Small intestine (tissue), 7 donors: ENCODE data around the gene KCNIP1. TPM values are rescaled to one million over a fixed set of nuclear protein-coding genes. Genes with fewer than 3 reads are reported as not detected.

Source experiments
- DNase-seq, 2 donors: peaks; one replicate each; pipeline versions ENCODE4 v3.0.0 to v3.0.0-alpha.2; 2013
- FAIRE-seq: peaks from 2 replicates; lab custom pipeline; 2012; peaks lifted over from hg19 to GRCh38; lab: Jason Lieb, UNC
- H3K27ac ChIP-seq, 3 donors: one replicate each; pipeline ENCODE4 v1.5.1; 2013; ENCODE audit warnings: low read length in 2 of 3, mild to moderate bottlenecking in 2 of 3, control low read depth in 1 of 3, inconsistent platforms in 1 of 3, low read depth in 1 of 3, moderate library complexity in 1 of 3
- H3K27me3 ChIP-seq, 3 donors: one replicate each; pipeline ENCODE4 v1.6.1; 2013; ENCODE audit warnings: low read length in 3 of 3, inconsistent platforms in 1 of 3; ENCODE audit not compliant: control insufficient read depth in 3 of 3, insufficient read depth in 3 of 3
- H3K36me3 ChIP-seq, 3 donors: one replicate each; pipeline ENCODE4 v1.6.1; 2013; ENCODE audit warnings: low read length in 3 of 3, inconsistent platforms in 1 of 3, low read depth in 1 of 3, mild to moderate bottlenecking in 1 of 3, moderate library complexity in 1 of 3; ENCODE audit not compliant: control insufficient read depth in 3 of 3, insufficient read depth in 2 of 3
- H3K4me1 ChIP-seq, 3 donors: one replicate each; pipeline ENCODE4 v1.6.1; 2013; ENCODE audit warnings: low read length in 2 of 3, inconsistent platforms in 1 of 3, low read depth in 1 of 3, mild to moderate bottlenecking in 1 of 3, moderate library complexity in 1 of 3; ENCODE audit not compliant: control insufficient read depth in 3 of 3, insufficient read depth in 2 of 3
- H3K4me3 ChIP-seq, 3 donors: one replicate each; pipeline ENCODE4 v1.5.1; 2013; ENCODE audit warnings: low read length in 3 of 3, control low read depth in 1 of 3, inconsistent platforms in 1 of 3, low read depth in 1 of 3, mild to moderate bottlenecking in 1 of 3, moderate library complexity in 1 of 3
- H3K9me3 ChIP-seq, 2 donors: one replicate each; pipeline ENCODE4 v1.6.1; 2013; ENCODE audit warnings: low read depth in 1 of 2, low read length in 1 of 2; ENCODE audit not compliant: control insufficient read depth in 2 of 2, insufficient read depth in 1 of 2
- WGBS, 3 donors: extraction: QIAGEN DNeasy Blood & Tissue Kit; methylation state at CpG; one replicate each; pipeline ENCODE4 v1.1.7; 2013; 5-methylcytosine and 5-hydroxymethylcytosine counted together
- polyA plus RNA-seq, 4 donors: library from polyadenylated mRNA; stranded (reverse) in 3 of 4; unstranded in 1 of 4; fragments of 200-250 nt in 3 of 4; fragments of 120-200 nt in 1 of 4; gene quantifications; one replicate each; pipeline versions ENCODE4 v1.2.1 to v1.2.3, GENCODE V29; 2013
- donor health status: healthy with polysubstance abuse.
- donor health status: control.
- donor health status: control.
- donor health status: Bipolar disorder and iron deficiency.
- donor health status: healthy.

KCNIP1 gene
- polyA plus RNA-seq, 4 donors: 0.21 to 1.0 TPM; not detected in 2

DNA sequence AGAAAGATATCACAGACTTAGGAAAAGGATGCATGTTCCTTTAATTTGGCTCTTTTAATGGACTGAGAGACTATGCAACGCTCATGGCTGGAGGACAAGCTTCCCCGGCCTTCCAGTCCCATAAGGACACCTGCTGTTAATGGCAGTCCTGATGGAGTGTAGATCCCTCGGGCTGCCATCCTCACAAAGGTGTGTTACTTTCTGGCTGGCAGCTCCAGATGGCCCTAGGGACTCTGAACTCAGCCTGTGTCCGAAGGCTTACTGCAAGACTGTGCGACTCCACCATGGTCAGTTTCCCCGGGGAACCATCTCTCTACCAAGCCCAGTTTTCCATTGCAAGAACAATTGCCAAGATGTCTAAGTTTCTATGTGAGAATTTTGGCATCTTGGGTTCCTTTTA is 25.5 kb upstream of the KCNIP1 start:
- WGBS, 3 donors: 81 to 88% (median 88%) methylated on average over 6 of the region's 6 CpGs
- H3K9me3 ChIP-seq: no peaks in the 10 kb centered on the region
- no peaks in the 10 kb centered on the region for H3K36me3 ChIP-seq
- no peak overlapping the region for H3K4me3 ChIP-seq
- DNase-seq (no peak), FAIRE-seq (no peak)
- H3K27ac ChIP-seq: no peak overlapping the region
- H3K4me1 ChIP-seq: no peaks in the 10 kb centered on the region
- peaks cover 0 to 3% (median 0%) of the 10 kb centered on the region in 3 donors for H3K27me3 ChIP-seq

DNA sequence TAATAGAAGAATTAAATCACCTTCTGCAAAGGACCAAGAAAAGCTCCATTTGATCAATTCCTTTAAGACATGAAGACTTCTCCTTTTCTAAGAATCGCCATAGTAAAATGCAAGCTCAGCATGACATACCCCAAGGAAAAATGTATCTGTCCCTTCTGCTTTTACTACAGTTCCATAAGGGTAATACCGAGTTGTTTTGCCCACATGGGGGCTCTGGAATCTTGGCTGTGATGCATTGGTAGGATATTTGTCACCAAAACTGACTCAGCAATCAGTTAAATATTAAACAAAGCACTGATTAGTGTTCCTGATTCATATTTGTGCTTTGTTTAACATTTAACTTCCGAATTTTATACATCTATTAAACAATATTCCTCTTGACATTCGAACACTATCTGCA is 24.3 kb upstream of the KCNIP1 start:
- Histone ChIP-seq H3K4me1 (no peaks in the 10 kb centered on the region), H3K27ac (no peak overlapping the region), H3K4me3 (no peak overlapping the region), H3K27me3 (peaks cover 0 to 2% (median 0%) of the 10 kb centered on the region in 3 donors), H3K9me3 (no peaks in the 10 kb centered on the region), H3K36me3 (no peaks in the 10 kb centered on the region)
- DNase-seq: peak in 1 of 2 donors; percentile 24
- 13 to 35% (median 19%) methylated on average over 4 of the region's 4 CpGs for WGBS, 3 donors
- no peak for FAIRE-seq

DNA sequence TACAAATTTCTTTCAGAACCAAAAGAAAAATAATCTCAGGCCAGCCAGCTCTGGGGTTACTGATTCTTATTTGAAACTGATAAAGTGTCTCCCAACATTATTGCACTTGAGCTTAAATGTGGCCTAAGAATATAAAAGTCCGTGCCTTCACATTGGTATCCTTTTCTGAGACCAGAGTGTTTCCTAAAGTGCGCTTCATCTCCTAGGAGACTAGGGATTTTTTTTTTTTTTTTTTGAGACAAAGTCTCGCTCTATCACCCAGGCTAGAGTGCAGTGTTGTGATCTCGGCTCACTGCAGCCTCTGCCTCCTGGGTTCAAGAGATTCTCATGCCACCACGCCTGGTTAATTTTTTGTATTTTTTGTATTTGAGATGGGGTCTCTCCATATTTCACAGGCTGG is 23.6 kb upstream of the KCNIP1 start:
- Histone ChIP-seq H3K36me3 (no peaks in the 10 kb centered on the region), H3K9me3 (no peaks in the 10 kb centered on the region), H3K4me1 (peaks cover 0 to 2% (median 0%) of the 10 kb centered on the region in 3 donors), H3K27ac (no peak overlapping the region), H3K4me3 (no peak overlapping the region), H3K27me3 (no peaks in the 10 kb centered on the region)
- FAIRE-seq (no peak), DNase-seq (no peak)
- 62 to 76% (median 73%) methylated on average over 5 of the region's 5 CpGs for WGBS, 3 donors

DNA sequence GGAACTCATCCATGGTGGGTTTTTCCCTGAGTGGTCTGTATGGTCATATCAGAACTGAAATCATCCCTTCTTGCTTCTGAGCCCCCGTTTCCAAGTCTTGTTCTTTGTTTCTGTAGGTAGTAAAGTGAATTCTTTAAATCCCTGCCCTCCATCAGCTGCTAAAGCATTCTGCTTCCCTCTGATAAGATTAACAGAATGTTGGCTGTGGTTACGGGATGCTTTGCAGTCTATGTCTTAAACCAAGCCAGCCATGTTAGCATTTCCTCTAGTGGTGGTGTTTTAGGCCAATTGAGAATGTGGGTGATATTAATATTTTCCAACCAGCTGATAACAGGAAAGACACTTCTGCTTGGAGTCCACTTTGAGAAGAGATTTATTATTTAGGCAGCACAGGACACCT is 22.0 kb upstream of the KCNIP1 start:
- no peak for DNase-seq
- Histone ChIP-seq H3K36me3 (no peaks in the 10 kb centered on the region), H3K27ac (no peak overlapping the region), H3K4me3 (no peak overlapping the region), H3K27me3 (no peaks in the 10 kb centered on the region), H3K9me3 (no peaks in the 10 kb centered on the region), H3K4me1 (peaks cover 0 to 5% (median 0%) of the 10 kb centered on the region in 3 donors)
- 46 to 71% (median 51%) methylated on average over 2 of the region's 2 CpGs for whole genome bisulfite sequencing, 3 donors
- no peak for FAIRE-seq

DNA sequence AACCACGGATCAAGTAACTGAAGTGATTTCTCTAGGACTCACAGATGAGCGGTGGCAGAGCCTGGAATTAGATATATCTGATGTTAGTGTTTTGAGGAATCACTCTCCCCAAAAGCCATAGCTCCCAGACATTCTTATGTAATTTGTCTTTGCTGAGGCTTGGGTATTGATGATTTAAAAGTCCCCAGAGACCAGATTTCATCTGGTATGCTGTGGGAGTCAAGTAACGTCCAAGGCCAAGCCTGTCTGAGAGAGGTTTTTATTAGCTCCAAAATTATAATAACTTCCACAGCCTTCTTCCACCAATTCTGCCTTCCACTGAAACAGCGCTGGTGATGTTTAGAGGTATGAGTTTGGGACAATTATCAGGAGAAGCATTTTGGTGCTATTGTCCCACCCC is 21.3 kb upstream of the KCNIP1 start:
- H3K27me3 ChIP-seq: no peaks in the 10 kb centered on the region
- DNase-seq (no peak), FAIRE-seq (no peak)
- H3K36me3 ChIP-seq: no peaks in the 10 kb centered on the region
- 84 to 87% (median 86%) methylated on average over 4 of the region's 4 CpGs for WGBS, 3 donors
- peaks cover 0 to 5% (median 0%) of the 10 kb centered on the region in 3 donors for H3K4me1 ChIP-seq
- H3K4me3 ChIP-seq: no peak overlapping the region
- no peaks in the 10 kb centered on the region for H3K9me3 ChIP-seq
- no peak overlapping the region for H3K27ac ChIP-seq

DNA sequence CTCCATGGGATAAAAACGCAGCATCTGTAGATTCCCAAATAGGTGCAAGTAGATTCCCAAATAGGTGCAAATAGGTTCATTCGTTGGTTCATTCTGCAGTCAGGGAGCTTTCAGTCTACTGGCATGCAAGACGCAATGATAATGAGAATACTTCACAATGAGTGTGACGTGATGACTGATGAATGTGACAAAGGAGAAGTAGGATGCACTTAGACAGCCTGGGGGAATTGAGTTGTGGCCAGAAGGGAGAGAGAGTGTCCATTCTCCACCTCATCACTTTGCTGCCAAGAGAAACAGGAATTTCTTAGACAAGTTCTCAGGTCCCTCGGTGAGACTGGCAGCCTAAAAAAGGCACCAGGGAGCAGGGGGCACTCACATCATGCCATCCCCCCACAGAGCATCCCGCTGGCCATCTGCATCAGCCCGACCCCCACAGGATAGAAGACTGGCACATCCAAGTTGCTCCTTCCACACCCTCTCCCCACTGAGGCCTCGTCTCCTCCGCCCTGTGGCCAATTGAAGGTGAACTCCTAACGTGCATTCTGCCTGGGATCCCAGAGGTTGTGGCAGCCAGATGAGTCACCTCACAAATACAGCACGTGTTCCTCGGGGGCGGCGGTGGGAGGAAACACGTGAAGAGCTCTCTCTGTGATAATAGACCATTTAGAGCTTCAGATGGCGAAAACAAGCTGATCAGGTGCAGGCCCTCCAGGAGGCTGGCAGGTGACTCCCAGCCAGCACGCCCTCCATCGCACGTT is 19.9 kb upstream of the KCNIP1 start:
- DNase-seq: peak in 1 of 2 donors; percentile 55
- H3K4me1 ChIP-seq: peaks cover 0 to 10% (median 0%) of the 10 kb centered on the region in 3 donors
- H3K27me3 ChIP-seq: no peaks in the 10 kb centered on the region
- no peak for FAIRE-seq
- 50 to 71% (median 54%) methylated on average over 19 of the region's 19 CpGs for WGBS, 3 donors
- no peak overlapping the region for H3K4me3 ChIP-seq
- H3K36me3 ChIP-seq: no peaks in the 10 kb centered on the region
- H3K9me3 ChIP-seq: no peaks in the 10 kb centered on the region
- no peak overlapping the region for H3K27ac ChIP-seq

DNA sequence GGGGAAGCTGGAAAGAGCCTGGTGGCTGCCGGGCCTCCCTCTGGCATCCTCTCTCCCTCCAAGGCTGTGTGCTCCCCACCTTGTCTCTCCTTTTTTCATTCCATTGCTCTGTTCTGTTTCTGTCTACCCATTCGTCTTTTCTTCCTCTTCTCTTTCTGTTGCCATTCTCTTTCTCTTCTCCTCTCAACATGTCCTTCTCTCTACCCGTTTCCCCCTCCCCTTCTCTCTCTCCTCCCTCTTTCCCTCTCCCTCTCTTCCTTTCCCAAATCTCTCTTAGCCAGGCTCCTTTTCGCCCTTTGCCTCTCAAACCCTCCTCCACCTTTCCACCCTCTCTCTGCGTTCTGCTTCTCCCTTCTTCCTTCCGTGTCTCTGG is 19.4 kb upstream of the KCNIP1 start:
- FAIRE-seq: no peak
- Histone ChIP-seq H3K9me3 (no peaks in the 10 kb centered on the region), H3K4me1 (peaks cover 0 to 15% (median 0%) of the 10 kb centered on the region in 3 donors), H3K27ac (no peak overlapping the region), H3K4me3 (no peak overlapping the region), H3K27me3 (no peaks in the 10 kb centered on the region), H3K36me3 (no peaks in the 10 kb centered on the region)
- no peak for DNase-seq
- WGBS, 3 donors: 73 to 77% (median 75%) methylated on average over 6 of the region's 6 CpGs

DNA sequence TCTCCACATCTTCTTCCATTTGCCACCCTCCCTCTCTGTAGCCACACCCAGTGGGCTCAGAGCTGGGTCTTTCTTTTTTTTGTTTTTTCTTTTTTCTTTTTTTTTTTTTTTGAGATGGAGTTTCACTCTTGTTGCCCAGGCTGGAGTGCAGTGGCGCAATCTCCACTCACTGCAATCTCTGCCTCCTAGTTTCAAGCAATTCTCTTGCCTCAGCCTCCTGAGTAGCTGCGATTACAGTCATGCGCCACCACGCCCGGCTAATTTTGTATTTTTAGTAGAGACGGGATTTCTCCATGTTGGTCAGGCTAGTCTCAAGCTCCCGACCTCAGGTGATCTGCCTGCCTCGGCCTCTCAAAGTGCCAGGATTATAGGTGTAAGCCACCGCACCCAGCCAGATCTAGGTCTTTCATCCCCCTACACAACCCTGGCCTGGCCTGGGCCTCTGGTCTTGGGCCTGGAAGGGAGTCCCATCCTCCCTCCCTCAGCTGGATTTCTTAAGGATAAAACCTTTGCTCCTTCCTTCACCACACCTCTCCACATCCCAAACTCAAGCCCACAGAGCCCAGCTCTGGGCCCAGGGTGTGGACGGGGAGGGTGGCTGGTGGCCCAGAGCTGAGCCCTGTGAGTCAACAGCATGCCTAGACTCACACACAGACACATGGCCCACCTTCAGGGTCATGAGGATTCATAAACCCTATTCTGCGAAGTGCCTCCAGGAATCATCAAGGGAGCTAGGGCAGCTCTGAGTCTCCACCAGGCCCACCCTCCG is 18.8 kb upstream of the KCNIP1 start:
- Histone ChIP-seq H3K9me3 (no peaks in the 10 kb centered on the region), H3K4me3 (no peak overlapping the region), H3K27ac (no peak overlapping the region), H3K4me1 (peaks cover 0 to 21% (median 0%) of the 10 kb centered on the region in 3 donors), H3K27me3 (no peaks in the 10 kb centered on the region), H3K36me3 (no peaks in the 10 kb centered on the region)
- 89 to 95% (median 90%) methylated on average over 12 of the region's 12 CpGs for WGBS, 3 donors
- FAIRE-seq: no peak
- DNase-seq: no peak
